Measurements from ENCODE around the gene BTRC. TPM values are rescaled to one million over a fixed set of nuclear protein-coding genes. Genes with fewer than 3 reads are reported as not detected.

BTRC gene
- total RNA-seq, 3 donors from 2014 or later (not counting 1 experiment from before 2014, with no cell fraction given): 13.5 to 22.8 (median 15.2) TPM

- Histone ChIP-seq H3K27ac (ENCODE audit: low read length) (no peak overlapping the region), H3K27me3 (ENCODE audit: control insufficient read depth, insufficient read depth, low read length) (no peaks in the 10 kb centered on the region), H3K9me3 (ENCODE audit: control insufficient read depth, insufficient read depth, low read length) (no peaks in the 10 kb centered on the region), H3K4me3 (ENCODE audit: low read length) (no peak overlapping the region), H3K36me3 (ENCODE audit: control insufficient read depth, insufficient read depth, low read length) (no peaks in the 10 kb centered on the region), H3K4me1 (ENCODE audit: control insufficient read depth, insufficient read depth, low read length) (peaks cover 11% of the 10 kb centered on the region)
- Mint-ChIP-seq H3K36me3 (no peaks in the 10 kb centered on the region), H3K27ac (peak overlapping the region; percentile 5 to 28), H3K9me3 (no peaks in the 10 kb centered on the region), H3K4me1 (peaks cover 13 to 34% of the 10 kb centered on the region in 2 donors), H3K27me3 (ENCODE audit: low read depth in 2 of 2) (peaks cover 9 to 22% of the 10 kb centered on the region in 2 donors), H3K4me3 (peak overlapping the region; percentile 21)
- ATAC-seq (peak; percentile 70 to 86 (median 73)), DNase-seq (peak in 1 of 2 donors; percentile 16)
- intact Hi-C loops (cut with micrococcal nuclease): no loop called here
- WGBS (ENCODE audit: insufficient coverage): 30% methylated on average over 5 of the region's 6 CpGs
- no peak for TF ChIP-seq CTCF (IDR thresholded peaks at IDR 0.05)
Observed at GRCh38 chr10:101453791-101454718, 100.1 kb downstream of the BTRC start.

DNA sequence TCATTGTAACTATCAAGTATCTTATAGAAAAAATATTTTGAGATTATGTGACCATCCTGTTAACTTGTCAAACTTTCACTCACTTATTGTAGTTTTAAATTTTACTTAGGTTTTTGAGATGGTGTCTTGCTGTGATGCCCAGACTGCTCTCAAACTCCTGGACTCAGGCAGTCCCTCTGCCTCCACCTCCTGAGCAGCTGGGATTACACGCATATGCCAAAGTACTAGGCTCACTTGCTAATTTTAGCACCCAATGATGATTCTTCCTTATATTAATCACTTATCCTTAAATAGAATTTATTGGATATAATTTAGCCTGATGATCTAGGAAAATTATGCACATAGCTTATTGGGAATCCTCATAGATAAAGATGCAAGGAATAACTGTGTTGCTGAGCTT lies 104.9 kb downstream of the BTRC start:
- TF ChIP-seq CTCF (IDR thresholded peaks at IDR 0.05): no peak
- DNase-seq (no peak), ATAC-seq (no peak)
- intact Hi-C loops (cut with micrococcal nuclease): no loop called here
- H3K27me3 Mint-ChIP-seq (ENCODE audit: low read depth in 2 of 2): peaks cover 0 to 13% of the 10 kb centered on the region in 2 donors
- no peak overlapping the region for H3K4me3 Mint-ChIP-seq
- no peaks in the 10 kb centered on the region for H3K9me3 Mint-ChIP-seq
- Histone ChIP-seq H3K27ac (ENCODE audit: low read length) (no peak overlapping the region), H3K4me3 (ENCODE audit: low read length) (no peak overlapping the region), H3K4me1 (ENCODE audit: control insufficient read depth, insufficient read depth, low read length) (peaks cover 5% of the 10 kb centered on the region), H3K36me3 (ENCODE audit: control insufficient read depth, insufficient read depth, low read length) (no peaks in the 10 kb centered on the region), H3K27me3 (ENCODE audit: control insufficient read depth, insufficient read depth, low read length) (no peaks in the 10 kb centered on the region), H3K9me3 (ENCODE audit: control insufficient read depth, insufficient read depth, low read length) (no peaks in the 10 kb centered on the region)
- 100% methylated on average over 1 of the region's 1 CpG for WGBS (ENCODE audit: insufficient coverage)
- H3K36me3 Mint-ChIP-seq: no peaks in the 10 kb centered on the region
- H3K4me1 Mint-ChIP-seq: peaks cover 9 to 17% of the 10 kb centered on the region in 2 donors
- no peak overlapping the region for H3K27ac Mint-ChIP-seq

DNA sequence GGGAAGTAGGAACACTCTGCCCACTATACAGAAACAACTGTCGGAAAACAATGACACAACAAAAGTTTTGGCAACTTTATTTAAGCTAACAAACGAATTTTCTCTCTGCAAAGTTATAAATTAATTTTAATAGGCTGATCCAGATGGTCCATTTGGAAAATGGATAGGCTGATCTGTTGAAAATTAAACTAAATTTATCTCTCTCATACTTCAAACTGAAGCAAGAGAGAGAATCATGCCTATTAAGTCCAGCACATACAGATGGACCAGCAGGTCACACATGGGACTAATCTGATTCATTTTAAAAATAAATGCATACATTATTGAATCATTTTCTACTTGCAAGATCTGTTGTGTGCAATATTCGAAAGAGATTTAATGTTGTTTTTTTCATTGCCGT lies 110.1 kb downstream of the BTRC start:
- Histone ChIP-seq H3K4me3 (ENCODE audit: low read length) (no peak overlapping the region), H3K27ac (ENCODE audit: low read length) (no peak overlapping the region), H3K9me3 (ENCODE audit: control insufficient read depth, insufficient read depth, low read length) (no peaks in the 10 kb centered on the region), H3K27me3 (ENCODE audit: control insufficient read depth, insufficient read depth, low read length) (no peaks in the 10 kb centered on the region), H3K4me1 (ENCODE audit: control insufficient read depth, insufficient read depth, low read length) (no peaks in the 10 kb centered on the region), H3K36me3 (ENCODE audit: control insufficient read depth, insufficient read depth, low read length) (no peaks in the 10 kb centered on the region)
- ATAC-seq (no peak), DNase-seq (no peak)
- H3K9me3 Mint-ChIP-seq: no peaks in the 10 kb centered on the region
- peaks cover 6 to 7% of the 10 kb centered on the region in 2 donors for H3K4me1 Mint-ChIP-seq
- H3K27ac Mint-ChIP-seq: no peak overlapping the region
- intact Hi-C loops (cut with micrococcal nuclease): no loop called here
- H3K27me3 Mint-ChIP-seq (ENCODE audit: low read depth in 2 of 2): no peaks in the 10 kb centered on the region
- no peak for TF ChIP-seq CTCF (IDR thresholded peaks at IDR 0.05)
- no peak overlapping the region for H3K4me3 Mint-ChIP-seq
- WGBS (ENCODE audit: insufficient coverage): 90% methylated on average over 2 of the region's 4 CpGs
- no peaks in the 10 kb centered on the region for H3K36me3 Mint-ChIP-seq

Measured in natural killer cell (primary cell).